Measurements from ENCODE around the gene ADNP. TPM values are rescaled to one million over a fixed set of nuclear protein-coding genes. Genes with fewer than 3 reads are reported as not detected.

ADNP gene
- total and polyA plus RNA-seq, 2 of the 4 experiments (the other 2 are of a cell fraction) = 23.3 to 24.8 TPM

DNA sequence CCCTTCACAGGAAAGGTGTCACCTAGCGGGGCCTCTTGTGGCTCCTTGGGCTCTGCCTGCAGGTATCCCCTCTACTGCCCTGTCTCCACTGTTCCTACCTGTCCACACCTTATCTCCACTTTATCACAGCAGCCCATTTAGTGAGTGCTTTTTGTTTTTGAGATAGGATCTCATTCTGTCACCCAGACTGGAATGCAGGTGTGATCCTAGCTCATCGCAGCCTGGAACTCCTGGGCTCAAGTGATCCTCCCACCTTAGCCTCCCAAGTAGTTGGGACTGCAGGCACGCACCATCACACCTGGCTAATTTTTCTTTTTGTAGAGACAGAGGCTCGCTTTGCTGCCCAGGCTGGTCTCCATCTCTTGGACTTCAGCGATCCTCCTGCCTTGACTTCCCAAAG is 88.4 kb downstream of the ADNP start:
- H3K18ac ChIP-seq (ENCODE audit: low read depth, low read length) = no peak overlapping the region
- dilution Hi-C loops (cut with HindIII; ENCODE audit: low sequenced_read_pairs, unreplicated experiment) = no loop called here
- no peak overlapping the region for H3K23ac ChIP-seq (ENCODE audit: low read depth, low read length)
- DNase-seq (no peak), ATAC-seq (ENCODE audit: low read depth) (no peak)
- H3K79me1 ChIP-seq (ENCODE audit: low read depth in 1 of 2, low read length in 2 of 2) = 0 out of 4 replicates have a peak, but pooled peaks cover 0 to 6% of the 10 kb centered on the region in 2 experiments
- no peak overlapping the region for H2BK120ac ChIP-seq (ENCODE audit: low read depth, low read length)
- CTCF ChIA-PET = no interaction called here
- H2AK5ac ChIP-seq (ENCODE audit: low read depth, low read length) = no peak overlapping the region
- H2BK5ac ChIP-seq (ENCODE audit: low read depth, low read length, poor library complexity, severe bottlenecking) = no peak overlapping the region
- no peaks in the 10 kb centered on the region for H3K27me3 ChIP-seq (ENCODE audit: control insufficient read depth, insufficient read depth, low read length)
- no peak overlapping the region for H2AK9ac ChIP-seq (replicated peaks; ENCODE audit: low read depth, low read length, poor library complexity)
- H3K9me3 ChIP-seq (ENCODE audit: control insufficient read depth, insufficient read depth, low read length) = no peaks in the 10 kb centered on the region
- H3K4me1 ChIP-seq (ENCODE audit: control insufficient read depth, insufficient read depth, low read length) = peaks cover 15% of the 10 kb centered on the region
- H3K4ac ChIP-seq (ENCODE audit: low read depth, low read length) = no peak overlapping the region
- H2BK15ac ChIP-seq (ENCODE audit: low read depth, low read length) = no peak overlapping the region
- H2BK20ac ChIP-seq (ENCODE audit: low read depth, low read length) = no peak overlapping the region
- H3K56ac ChIP-seq (ENCODE audit: extremely low read depth, insufficient read depth, low read length) = no peak overlapping the region
- H4K5ac ChIP-seq (ENCODE audit: low read depth, low read length) = no peak overlapping the region
- H3K14ac ChIP-seq (replicated peaks; ENCODE audit: low read depth, low read length) = no peak overlapping the region
- H2AFZ ChIP-seq (replicated peaks; ENCODE audit: low read length, poor library complexity) = no peak overlapping the region
- POLR2A ChIA-PET (ENCODE audit: unreplicated experiment) = no interaction called here
- H3K36me3 ChIP-seq (ENCODE audit: control insufficient read depth, insufficient read depth, low read length) = peaks cover 7% of the 10 kb centered on the region; the same call in 1 of the 2 replicates
- WGBS, 2 experiments (ENCODE audit: extremely low coverage in 2 of 2, insufficient read length in 1 of 2) = 50% methylated on average over 1 of the region's 5 CpGs; no CpG with 5 or more reads in 1 of the 2 experiments
- H3K4me3 ChIP-seq (ENCODE audit: insufficient read depth, low read depth, low read length) = no peak overlapping the region
- in situ Hi-C loops (cut with MboI; ENCODE audit: low sequenced_read_pairs) = no loop called here
- H3K27ac ChIP-seq (ENCODE audit: insufficient read depth, low read length) = no peak overlapping the region
- intact Hi-C loops (cut with micrococcal nuclease) = no loop called here
- no peak overlapping the region for H4K8ac ChIP-seq (ENCODE audit: low read depth in 2 of 2, low read length in 2 of 2)
- peaks cover 13% of the 10 kb centered on the region for H3K9me1 ChIP-seq (ENCODE audit: insufficient read depth, low read length)
- H4K91ac ChIP-seq (ENCODE audit: insufficient read depth, low read depth, low read length) = no peak overlapping the region
- TF ChIP-seq MXI1 (IDR thresholded peaks at IDR 0.05; ENCODE audit: borderline replicate concordance, low read depth, low read length) (no peak), MAFK (IDR thresholded peaks at IDR 0.05; ENCODE audit: low read depth, low read length) (no peak), RCOR1 (IDR thresholded peaks at IDR 0.05; ENCODE audit: insufficient replicate concordance, low read length) (no peak), RAD21 (IDR thresholded peaks at IDR 0.05; ENCODE audit: low read length) (no peak), FOS (IDR thresholded peaks at IDR 0.05; ENCODE audit: low read depth, low read length) (no peak), RFX5 (IDR thresholded peaks at IDR 0.05; ENCODE audit: low read depth, low read length) (no peak), USF2 (IDR thresholded peaks at IDR 0.05; ENCODE audit: low read depth, low read length) (no peak), NFE2L2 (IDR thresholded peaks at IDR 0.05; ENCODE audit: low read depth, low read length) (no peak)
- TF ChIP-seq, protein P1, sequence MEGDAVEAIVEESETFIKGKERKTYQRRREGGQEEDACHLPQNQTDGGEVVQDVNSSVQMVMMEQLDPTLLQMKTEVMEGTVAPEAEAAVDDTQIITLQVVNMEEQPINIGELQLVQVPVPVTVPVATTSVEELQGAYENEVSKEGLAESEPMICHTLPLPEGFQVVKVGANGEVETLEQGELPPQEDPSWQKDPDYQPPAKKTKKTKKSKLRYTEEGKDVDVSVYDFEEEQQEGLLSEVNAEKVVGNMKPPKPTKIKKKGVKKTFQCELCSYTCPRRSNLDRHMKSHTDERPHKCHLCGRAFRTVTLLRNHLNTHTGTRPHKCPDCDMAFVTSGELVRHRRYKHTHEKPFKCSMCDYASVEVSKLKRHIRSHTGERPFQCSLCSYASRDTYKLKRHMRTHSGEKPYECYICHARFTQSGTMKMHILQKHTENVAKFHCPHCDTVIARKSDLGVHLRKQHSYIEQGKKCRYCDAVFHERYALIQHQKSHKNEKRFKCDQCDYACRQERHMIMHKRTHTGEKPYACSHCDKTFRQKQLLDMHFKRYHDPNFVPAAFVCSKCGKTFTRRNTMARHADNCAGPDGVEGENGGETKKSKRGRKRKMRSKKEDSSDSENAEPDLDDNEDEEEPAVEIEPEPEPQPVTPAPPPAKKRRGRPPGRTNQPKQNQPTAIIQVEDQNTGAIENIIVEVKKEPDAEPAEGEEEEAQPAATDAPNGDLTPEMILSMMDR (conservative IDR thresholded peaks at IDR 0.05; ENCODE audit: low read depth, low read length) = no peak
- TF ChIP-seq, protein P2, sequence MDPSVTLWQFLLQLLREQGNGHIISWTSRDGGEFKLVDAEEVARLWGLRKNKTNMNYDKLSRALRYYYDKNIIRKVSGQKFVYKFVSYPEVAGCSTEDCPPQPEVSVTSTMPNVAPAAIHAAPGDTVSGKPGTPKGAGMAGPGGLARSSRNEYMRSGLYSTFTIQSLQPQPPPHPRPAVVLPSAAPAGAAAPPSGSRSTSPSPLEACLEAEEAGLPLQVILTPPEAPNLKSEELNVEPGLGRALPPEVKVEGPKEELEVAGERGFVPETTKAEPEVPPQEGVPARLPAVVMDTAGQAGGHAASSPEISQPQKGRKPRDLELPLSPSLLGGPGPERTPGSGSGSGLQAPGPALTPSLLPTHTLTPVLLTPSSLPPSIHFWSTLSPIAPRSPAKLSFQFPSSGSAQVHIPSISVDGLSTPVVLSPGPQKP (IDR thresholded peaks at IDR 0.05; ENCODE audit: borderline replicate concordance, low read depth, low read length) = no peak
- no peaks in the 10 kb centered on the region for H4K20me1 ChIP-seq (ENCODE audit: insufficient read depth, low read length)
- no peak overlapping the region for H3K4me2 ChIP-seq (ENCODE audit: low read depth, low read length)
- H3K9ac ChIP-seq (ENCODE audit: low read depth, low read length) = no peak overlapping the region
- no TSS peak for BruUV-seq (replicated peaks)

All from IMR-90 (cell line).